AG04449 (cell line): ENCODE results near the gene SPDYE5.
"Not testable (repeated sequence)": the region's sequence is repeated elsewhere in the genome, so short reads cannot be mapped to it uniquely, and the experiment has no call there.

Source experiments
- CTCF ChIA-PET: fragments of 350-600 bp; formaldehyde crosslinking; extraction: SDS; loops from one replicate; lab custom pipeline; 2021; ENCODE audit warnings: antibody characterized with exemption; lab: Yijun Ruan, JAX
- POLR2A ChIA-PET: fragments of 400-600, 350-600 bp; formaldehyde crosslinking; extraction: SDS; loops from one replicate; lab custom pipeline; 2020; ENCODE audit warnings: antibody characterized with exemption, inconsistent platforms; lab: Yijun Ruan, JAX
- DNase-seq: peaks from one replicate; pipeline ENCODE4 v3.0.0-alpha.2; 2010; ENCODE audit warnings: low read depth, low spot score
- H3K4me3 ChIP-seq: 2 replicates; pipeline ENCODE4 v1.5.1; 2011; ENCODE audit warnings: low read depth, mild to moderate bottlenecking, control low read depth, low read length
- TF ChIP-seq, protein P1 (sequence below): IDR thresholded peaks from one replicate; pipeline ENCODE4 v1.5.1; 2011; ENCODE audit warnings: mild to moderate bottlenecking, moderate library complexity, low read length, control low read depth, inconsistent platforms; ENCODE audit not compliant: insufficient read depth; ENCODE audit errors: missing control alignments

The SPDYE5 gene

DNA sequence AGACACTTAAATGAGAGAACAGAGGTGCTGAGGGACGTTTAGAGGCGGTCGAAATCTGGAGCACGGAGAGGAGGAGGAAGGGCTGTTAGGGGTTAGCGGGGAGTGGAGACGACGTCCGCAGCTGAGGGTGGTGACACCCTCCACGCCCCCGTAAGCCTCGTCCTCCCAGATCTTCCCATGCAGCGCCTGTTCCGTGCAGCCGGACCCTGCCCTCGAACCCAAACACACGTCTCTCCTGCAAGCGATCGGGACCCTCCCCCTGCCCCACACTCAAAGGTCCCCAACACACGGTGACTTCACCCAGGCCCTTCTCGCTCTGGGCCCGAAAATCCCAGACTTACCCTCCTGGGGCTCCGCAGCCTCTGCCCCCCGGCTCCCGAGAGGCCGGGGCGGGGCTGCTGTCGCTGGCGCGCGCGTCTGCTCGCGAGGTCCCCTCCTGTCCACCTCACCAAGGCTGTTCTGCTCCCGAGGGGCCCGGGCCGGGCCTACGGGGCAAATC, 35.2 kb downstream of the SPDYE5 start:
- POLR2A ChIA-PET = interaction anchor here (1.3 kb wide), 1 partner anchor 232 kb away, joined by 5 read pairs; no protein-coding TSS in a partner anchor
- not testable (repeated sequence) for DNase-seq
- CTCF ChIA-PET = interaction anchor here (1.5 kb wide), 1 partner anchor 235 kb away, joined by 5 read pairs; no protein-coding TSS in a partner anchor
- peak overlapping the region; percentile 86 for H3K4me3 ChIP-seq

DNA sequence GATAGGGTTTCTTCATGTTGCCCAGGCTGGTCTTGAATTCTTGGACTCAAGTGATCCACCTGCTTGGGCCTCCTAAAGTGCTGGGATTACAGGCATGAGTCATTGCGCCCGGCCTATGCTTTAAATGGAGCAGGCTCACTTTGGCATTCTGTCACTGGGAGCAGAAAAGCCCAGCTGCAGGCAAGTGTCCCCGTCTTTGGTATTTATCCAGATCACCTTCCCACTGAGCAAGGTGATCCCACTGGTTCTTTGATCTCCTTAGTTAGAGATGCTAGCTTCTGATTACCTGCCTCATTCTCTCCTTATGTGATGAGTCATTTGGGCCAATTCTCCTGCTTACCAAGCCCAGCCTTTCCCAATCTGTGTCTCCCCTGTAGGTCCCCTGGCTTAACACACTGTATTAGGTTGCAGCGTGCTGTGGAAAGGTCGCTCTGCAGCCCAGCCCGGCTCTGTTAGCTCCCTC, 39.3 kb downstream of the SPDYE5 start:
- POLR2A ChIA-PET = no interaction called here
- H3K4me3 ChIP-seq = no peak overlapping the region
- TF ChIP-seq, protein P1, sequence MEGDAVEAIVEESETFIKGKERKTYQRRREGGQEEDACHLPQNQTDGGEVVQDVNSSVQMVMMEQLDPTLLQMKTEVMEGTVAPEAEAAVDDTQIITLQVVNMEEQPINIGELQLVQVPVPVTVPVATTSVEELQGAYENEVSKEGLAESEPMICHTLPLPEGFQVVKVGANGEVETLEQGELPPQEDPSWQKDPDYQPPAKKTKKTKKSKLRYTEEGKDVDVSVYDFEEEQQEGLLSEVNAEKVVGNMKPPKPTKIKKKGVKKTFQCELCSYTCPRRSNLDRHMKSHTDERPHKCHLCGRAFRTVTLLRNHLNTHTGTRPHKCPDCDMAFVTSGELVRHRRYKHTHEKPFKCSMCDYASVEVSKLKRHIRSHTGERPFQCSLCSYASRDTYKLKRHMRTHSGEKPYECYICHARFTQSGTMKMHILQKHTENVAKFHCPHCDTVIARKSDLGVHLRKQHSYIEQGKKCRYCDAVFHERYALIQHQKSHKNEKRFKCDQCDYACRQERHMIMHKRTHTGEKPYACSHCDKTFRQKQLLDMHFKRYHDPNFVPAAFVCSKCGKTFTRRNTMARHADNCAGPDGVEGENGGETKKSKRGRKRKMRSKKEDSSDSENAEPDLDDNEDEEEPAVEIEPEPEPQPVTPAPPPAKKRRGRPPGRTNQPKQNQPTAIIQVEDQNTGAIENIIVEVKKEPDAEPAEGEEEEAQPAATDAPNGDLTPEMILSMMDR = no peak
- DNase-seq = no peak
- CTCF ChIA-PET = interaction anchor here (1.2 to 3.0 kb wide), 2 partner anchors 226 to 231 kb away, joined by 6 to 11 read pairs; no protein-coding TSS in a partner anchor

- ChIA-PET CTCF (no interaction called here), POLR2A (no interaction called here)
- no peak overlapping the region for H3K4me3 ChIP-seq
- DNase-seq = no peak
- TF ChIP-seq, protein P1 = no peak
Observed at GRCh38 chr7:75532639-75533038, 40.5 kb downstream of the SPDYE5 start.

DNA sequence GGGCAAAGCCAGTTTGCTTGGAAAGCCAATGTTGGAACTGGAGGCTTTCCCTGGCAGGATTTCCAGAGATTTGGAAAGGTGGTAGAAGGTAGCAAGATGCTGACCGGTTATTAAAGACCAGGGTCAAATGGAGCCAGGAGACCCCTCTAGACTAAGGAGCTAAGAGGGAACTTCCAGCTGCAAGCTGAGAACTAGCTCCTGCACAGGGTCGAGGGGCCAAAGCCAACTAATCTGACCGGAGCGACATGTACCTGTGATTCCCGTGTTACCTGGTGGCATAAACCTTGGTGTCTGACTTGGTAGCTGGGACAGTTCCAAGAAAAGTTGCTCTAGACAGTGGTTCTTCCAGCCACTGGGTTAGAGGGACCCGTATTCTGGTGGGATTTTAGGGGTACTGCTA, 41.8 kb downstream of the SPDYE5 start:
- H3K4me3 ChIP-seq = no peak overlapping the region
- TF ChIP-seq, protein P1 = no peak
- no peak for DNase-seq
- ChIA-PET POLR2A (no interaction called here), CTCF (interaction anchor here (1.5 kb wide), 1 partner anchor 28 kb away, joined by 3 read pairs; no protein-coding TSS in a partner anchor)

DNA sequence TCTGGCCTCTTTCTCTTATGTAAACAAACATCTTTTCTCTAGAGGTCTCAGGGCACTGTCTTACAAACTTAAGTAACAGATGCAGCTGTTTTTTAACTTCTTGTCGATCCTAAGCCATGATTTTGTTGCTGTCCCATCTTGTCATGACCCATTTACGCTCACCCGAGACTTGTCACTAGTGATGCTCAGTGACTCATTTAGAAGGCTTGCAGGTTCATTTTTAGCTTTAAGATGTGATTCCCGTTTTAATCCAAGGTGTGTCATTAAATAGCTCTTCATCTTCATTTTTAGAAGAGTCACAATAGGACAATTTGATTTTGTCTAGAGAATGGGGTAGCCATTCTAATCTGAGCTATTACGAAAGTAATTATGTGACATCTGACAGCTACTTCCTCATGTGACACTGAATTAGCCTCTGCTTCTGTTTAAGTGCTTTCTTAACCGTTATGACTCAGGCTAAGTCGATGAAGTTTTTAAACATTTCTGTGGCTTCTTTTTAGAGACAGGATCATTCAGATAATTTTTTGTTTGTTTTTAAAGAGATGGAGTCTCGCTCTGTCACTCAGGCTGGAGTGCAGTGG, 42.7 kb downstream of the SPDYE5 start:
- POLR2A ChIA-PET = interaction anchor here (0.8 kb wide), 1 partner anchor 30 kb away, joined by 3 read pairs; no protein-coding TSS in a partner anchor
- CTCF ChIA-PET = interaction anchor here (1.5 kb wide), 1 partner anchor 27 kb away, joined by 3 read pairs; no protein-coding TSS in a partner anchor
- TF ChIP-seq, protein P1 = no peak
- DNase-seq = peak; percentile 50
- H3K4me3 ChIP-seq = no peak overlapping the region

DNA sequence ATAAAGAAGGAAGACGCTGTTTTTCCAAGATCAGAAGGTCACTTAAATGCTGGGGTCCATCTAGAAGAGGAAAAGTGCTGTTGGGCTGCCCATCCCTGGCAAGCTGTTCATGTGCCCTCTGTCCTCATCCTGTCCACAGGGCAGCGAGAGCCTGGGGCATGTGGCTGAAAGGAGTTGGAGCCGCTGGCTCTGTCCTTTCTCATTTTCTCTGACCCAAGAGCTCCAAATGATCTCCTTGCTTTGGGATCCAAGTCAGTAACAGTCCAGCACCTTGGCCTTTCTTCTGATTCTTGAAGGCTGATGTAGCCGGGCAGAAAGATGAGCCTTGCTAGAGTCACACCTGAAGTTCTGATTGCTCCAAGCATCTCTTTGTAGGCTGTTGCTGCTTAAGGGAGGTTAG, 44.4 kb downstream of the SPDYE5 start:
- ChIA-PET CTCF (no interaction called here), POLR2A (no interaction called here)
- no peak for DNase-seq
- TF ChIP-seq, protein P1 = no peak
- no peak overlapping the region for H3K4me3 ChIP-seq
